Measurements from ENCODE around the gene OR8K5. TPM values are rescaled to one million over a fixed set of nuclear protein-coding genes. Genes with fewer than 3 reads are reported as not detected.

Gene OR8K5
- polyA plus RNA-seq, 1 of the 3 experiments (the other 2 are of a cell fraction), result not detected

DNA sequence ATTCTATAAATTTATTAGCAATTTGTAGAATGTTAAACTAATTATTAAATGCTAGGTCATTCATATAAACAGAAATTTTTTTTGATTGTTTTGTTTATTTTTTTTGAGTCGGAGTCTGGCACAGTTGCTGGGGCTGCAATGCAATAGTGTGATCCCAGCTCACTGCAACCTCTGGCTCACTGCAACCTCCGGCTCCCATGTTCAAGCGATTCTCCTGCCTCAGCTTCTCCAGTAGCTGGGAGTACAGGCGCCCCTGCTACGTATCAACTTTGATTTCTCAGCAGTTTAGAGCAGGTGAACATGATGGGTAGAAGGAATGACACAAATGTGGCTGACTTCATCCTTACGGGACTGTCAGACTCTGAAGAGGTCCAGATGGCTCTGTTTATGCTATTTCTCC lies 38.0 kb downstream of the OR8K5 start, which contains the start of gene OR8H3:
Gene OR8H3, plus strand, starts transcription at position 301 of the 400 bp plus-strand sequence. Its CDS starts 0 bp downstream, at position 301.
- Histone ChIP-seq H3K27ac (ENCODE audit: low read depth in 2 of 2, low read length in 1 of 2) (no peak within 1 kb of the TSS), H3K9me3 (no peaks in the 10 kb centered on the region)

More for the DNA sequence above, 38.0 kb downstream of the OR8K5 start, which contains the start of gene OR8H3:
- POLR2A ChIA-PET, result no interaction called here
- H3K4me2 ChIP-seq, result no peak within 1 kb of the TSS
- TF ChIP-seq, protein P1, sequence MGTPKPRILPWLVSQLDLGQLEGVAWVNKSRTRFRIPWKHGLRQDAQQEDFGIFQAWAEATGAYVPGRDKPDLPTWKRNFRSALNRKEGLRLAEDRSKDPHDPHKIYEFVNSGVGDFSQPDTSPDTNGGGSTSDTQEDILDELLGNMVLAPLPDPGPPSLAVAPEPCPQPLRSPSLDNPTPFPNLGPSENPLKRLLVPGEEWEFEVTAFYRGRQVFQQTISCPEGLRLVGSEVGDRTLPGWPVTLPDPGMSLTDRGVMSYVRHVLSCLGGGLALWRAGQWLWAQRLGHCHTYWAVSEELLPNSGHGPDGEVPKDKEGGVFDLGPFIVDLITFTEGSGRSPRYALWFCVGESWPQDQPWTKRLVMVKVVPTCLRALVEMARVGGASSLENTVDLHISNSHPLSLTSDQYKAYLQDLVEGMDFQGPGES (IDR thresholded peaks at IDR 0.05; ENCODE audit: low read depth, low read length), result no peak
- TF ChIP-seq RFX5 (IDR thresholded peaks at IDR 0.05; ENCODE audit: low read length) (no peak), NFIC (IDR thresholded peaks at IDR 0.05; ENCODE audit: borderline replicate concordance) (no peak), FOSL2 (IDR thresholded peaks at IDR 0.05; ENCODE audit: borderline replicate concordance, low read depth) (no peak), CTCF (IDR thresholded peaks at IDR 0.05) (no peak), MXI1 (IDR thresholded peaks at IDR 0.05; ENCODE audit: low read depth, low read length) (no peak), JUND (IDR thresholded peaks at IDR 0.05) (no peak), CHD2 (IDR thresholded peaks at IDR 0.05; ENCODE audit: low read length, partially characterized antibody) (no peak), MEF2A (IDR thresholded peaks at IDR 0.05; ENCODE audit: borderline replicate concordance, low read depth) (no peak), TAF1 (IDR thresholded peaks at IDR 0.05; ENCODE audit: borderline replicate concordance, low read depth, low read length) (no peak), TEAD4 (IDR thresholded peaks at IDR 0.05; ENCODE audit: borderline replicate concordance, insufficient read depth) (no peak), GABPA (IDR thresholded peaks at IDR 0.05; ENCODE audit: low read depth) (no peak), RAD21 (IDR thresholded peaks at IDR 0.05; ENCODE audit: low read length) (no peak), SIN3A (IDR thresholded peaks at IDR 0.05; ENCODE audit: borderline replicate concordance, low read depth, low read length) (no peak)
- TF ChIP-seq, protein P2, sequence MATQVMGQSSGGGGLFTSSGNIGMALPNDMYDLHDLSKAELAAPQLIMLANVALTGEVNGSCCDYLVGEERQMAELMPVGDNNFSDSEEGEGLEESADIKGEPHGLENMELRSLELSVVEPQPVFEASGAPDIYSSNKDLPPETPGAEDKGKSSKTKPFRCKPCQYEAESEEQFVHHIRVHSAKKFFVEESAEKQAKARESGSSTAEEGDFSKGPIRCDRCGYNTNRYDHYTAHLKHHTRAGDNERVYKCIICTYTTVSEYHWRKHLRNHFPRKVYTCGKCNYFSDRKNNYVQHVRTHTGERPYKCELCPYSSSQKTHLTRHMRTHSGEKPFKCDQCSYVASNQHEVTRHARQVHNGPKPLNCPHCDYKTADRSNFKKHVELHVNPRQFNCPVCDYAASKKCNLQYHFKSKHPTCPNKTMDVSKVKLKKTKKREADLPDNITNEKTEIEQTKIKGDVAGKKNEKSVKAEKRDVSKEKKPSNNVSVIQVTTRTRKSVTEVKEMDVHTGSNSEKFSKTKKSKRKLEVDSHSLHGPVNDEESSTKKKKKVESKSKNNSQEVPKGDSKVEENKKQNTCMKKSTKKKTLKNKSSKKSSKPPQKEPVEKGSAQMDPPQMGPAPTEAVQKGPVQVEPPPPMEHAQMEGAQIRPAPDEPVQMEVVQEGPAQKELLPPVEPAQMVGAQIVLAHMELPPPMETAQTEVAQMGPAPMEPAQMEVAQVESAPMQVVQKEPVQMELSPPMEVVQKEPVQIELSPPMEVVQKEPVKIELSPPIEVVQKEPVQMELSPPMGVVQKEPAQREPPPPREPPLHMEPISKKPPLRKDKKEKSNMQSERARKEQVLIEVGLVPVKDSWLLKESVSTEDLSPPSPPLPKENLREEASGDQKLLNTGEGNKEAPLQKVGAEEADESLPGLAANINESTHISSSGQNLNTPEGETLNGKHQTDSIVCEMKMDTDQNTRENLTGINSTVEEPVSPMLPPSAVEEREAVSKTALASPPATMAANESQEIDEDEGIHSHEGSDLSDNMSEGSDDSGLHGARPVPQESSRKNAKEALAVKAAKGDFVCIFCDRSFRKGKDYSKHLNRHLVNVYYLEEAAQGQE (IDR thresholded peaks at IDR 0.05; ENCODE audit: low read depth, low read length), result no peak
- TF ChIP-seq, protein P3, sequence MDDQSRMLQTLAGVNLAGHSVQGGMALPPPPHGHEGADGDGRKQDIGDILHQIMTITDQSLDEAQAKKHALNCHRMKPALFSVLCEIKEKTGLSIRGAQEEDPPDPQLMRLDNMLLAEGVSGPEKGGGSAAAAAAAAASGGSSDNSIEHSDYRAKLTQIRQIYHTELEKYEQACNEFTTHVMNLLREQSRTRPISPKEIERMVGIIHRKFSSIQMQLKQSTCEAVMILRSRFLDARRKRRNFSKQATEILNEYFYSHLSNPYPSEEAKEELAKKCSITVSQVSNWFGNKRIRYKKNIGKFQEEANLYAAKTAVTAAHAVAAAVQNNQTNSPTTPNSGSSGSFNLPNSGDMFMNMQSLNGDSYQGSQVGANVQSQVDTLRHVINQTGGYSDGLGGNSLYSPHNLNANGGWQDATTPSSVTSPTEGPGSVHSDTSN (IDR thresholded peaks at IDR 0.05), result no peak
- H2AFZ ChIP-seq (ENCODE audit: low read depth), result no peak within 1 kb of the TSS
- H4K20me1 ChIP-seq (ENCODE audit: insufficient read depth), result no peaks in the 10 kb centered on the region
- no peaks in the 10 kb centered on the region for H3K79me2 ChIP-seq (ENCODE audit: insufficient read depth)
- CTCF ChIA-PET, result no interaction called here
- no peak within 1 kb of the TSS for H3K9ac ChIP-seq
- H3K4me1 ChIP-seq (ENCODE audit: control insufficient read depth in 1 of 2, insufficient read depth in 2 of 2, low read depth in 1 of 2, low read length in 1 of 2), result no peaks in the 10 kb centered on the region
- no peak within 1 kb of the TSS for H3K4me3 ChIP-seq (ENCODE audit: low read depth in 2 of 2, low read length in 1 of 2)
- under 1% methylated on average over 6 of the region's 6 CpGs for WGBS (ENCODE audit: low lambda C conversion rate)
- DNase-seq, result no peak
- no peaks in the 10 kb centered on the region for H3K27me3 ChIP-seq (ENCODE audit: insufficient read depth)
- H3F3A ChIP-seq (replicated peaks; ENCODE audit: insufficient read depth), result no peaks in the 10 kb centered on the region
- no peaks in the 10 kb centered on the region for H3K9me2 ChIP-seq
- no peaks in the 10 kb centered on the region for H3K36me3 ChIP-seq (replicated peaks in 1 of 2; ENCODE audit: control insufficient read depth in 1 of 2, insufficient read depth in 2 of 2, low read length in 1 of 2)

Other genes with a start within 250 kb of the OR8K5 start
- gene OR5W2, start 245.7 kb downstream of the OR8K5 start, polyA plus RNA-seq (2012; rRNA removed), result not detected in 2 replicates
- gene OR5I1, start 223.9 kb downstream of the OR8K5 start, polyA plus RNA-seq (2012; rRNA removed), result not detected in 2 replicates
- not detected in 2 replicates for gene OR10AG1, start 190.4 kb downstream of the OR8K5 start, polyA plus RNA-seq (2012; rRNA removed)
- not detected in 2 replicates for gene OR5F1, start 165.7 kb downstream of the OR8K5 start, polyA plus RNA-seq (2012; rRNA removed)
- not detected in 2 replicates for gene OR5AS1, start 132.7 kb downstream of the OR8K5 start, polyA plus RNA-seq (2012; rRNA removed)
- not detected in 2 replicates for gene OR8I2, start 67.0 kb downstream of the OR8K5 start, polyA plus RNA-seq (2012; rRNA removed)
- gene OR8H2, start 56.6 kb downstream of the OR8K5 start, polyA plus RNA-seq (2012; rRNA removed), result not detected in 2 replicates
- not detected in 2 replicates for gene OR8H3, start 37.9 kb downstream of the OR8K5 start, polyA plus RNA-seq (2012; rRNA removed)
- gene OR8J3, start 20.1 kb downstream of the OR8K5 start, polyA plus RNA-seq (2012; rRNA removed), result not detected in 2 replicates
- gene OR5J2, start 16.3 kb upstream of the OR8K5 start, polyA plus RNA-seq (2012; rRNA removed), result not detected in 2 replicates
- not detected in 2 replicates for gene OR5T2, start 73.9 kb upstream of the OR8K5 start, polyA plus RNA-seq (2012; rRNA removed)
- gene OR5T3, start 91.9 kb upstream of the OR8K5 start, polyA plus RNA-seq (2012; rRNA removed), result not detected in 2 replicates
- not detected in 2 replicates for gene OR5T1, start 113.8 kb upstream of the OR8K5 start, polyA plus RNA-seq (2012; rRNA removed)
- gene OR8H1, start 131.9 kb upstream of the OR8K5 start, polyA plus RNA-seq (2012; rRNA removed), result not detected in 2 replicates
- gene OR8K3, start 154.8 kb upstream of the OR8K5 start, polyA plus RNA-seq (2012; rRNA removed), result not detected in 2 replicates
- gene OR8K1, start 185.7 kb upstream of the OR8K5 start, polyA plus RNA-seq (2012; rRNA removed), result not detected in 2 replicates
- gene OR8J1, start 194.0 kb upstream of the OR8K5 start, polyA plus RNA-seq (2012; rRNA removed), result not detected in 2 replicates
- not detected in 2 replicates for gene OR8U1, start 215.3 kb upstream of the OR8K5 start, polyA plus RNA-seq (2012; rRNA removed)